GM12872 (cell line): ENCODE measurements around the gene AFG3L2.

Experiments
- TF ChIP-seq, protein P1 (sequence below): IDR thresholded peaks from 3 replicates; pipeline ENCODE4 v1.5.1; 2011; ENCODE audit warnings: low read depth, mild to moderate bottlenecking, low read length, moderate library complexity; ENCODE audit not compliant: insufficient read depth

The AFG3L2 gene

DNA sequence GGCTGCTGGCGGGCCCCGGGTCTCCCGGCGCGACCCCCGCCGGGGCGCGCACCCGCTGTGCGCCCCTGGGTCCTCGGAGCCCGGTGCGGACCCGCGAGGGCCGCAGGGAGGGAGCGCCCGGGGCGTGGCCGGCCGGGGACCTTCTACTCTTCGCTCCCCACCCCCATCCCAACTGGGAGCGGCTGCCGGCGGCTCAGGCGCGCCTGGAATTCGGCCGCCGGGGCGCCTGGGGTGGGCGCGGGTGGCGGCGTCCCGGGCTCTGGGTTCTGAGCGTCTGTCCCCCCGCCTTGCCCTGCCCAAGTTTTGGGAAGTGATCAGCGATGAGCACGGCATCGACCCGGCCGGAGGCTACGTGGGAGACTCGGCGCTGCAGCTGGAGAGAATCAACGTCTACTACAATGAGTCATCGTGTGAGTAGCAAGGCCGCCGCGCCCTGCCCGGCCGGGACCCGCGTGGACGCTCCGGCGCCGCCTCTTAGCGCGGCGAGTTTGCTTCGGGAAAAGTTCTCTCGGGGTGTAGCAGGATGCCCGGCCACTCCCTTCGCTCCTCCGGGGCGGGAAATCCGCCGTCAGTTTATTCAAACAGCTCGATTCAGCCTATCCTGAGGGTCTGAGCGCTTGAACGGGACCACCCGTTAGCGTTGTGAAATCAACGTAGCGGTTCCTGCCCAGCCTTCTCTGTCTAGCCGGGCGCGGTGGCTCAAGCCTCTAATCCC, 68.5 kb downstream of the AFG3L2 start:
- TF ChIP-seq, protein P1, sequence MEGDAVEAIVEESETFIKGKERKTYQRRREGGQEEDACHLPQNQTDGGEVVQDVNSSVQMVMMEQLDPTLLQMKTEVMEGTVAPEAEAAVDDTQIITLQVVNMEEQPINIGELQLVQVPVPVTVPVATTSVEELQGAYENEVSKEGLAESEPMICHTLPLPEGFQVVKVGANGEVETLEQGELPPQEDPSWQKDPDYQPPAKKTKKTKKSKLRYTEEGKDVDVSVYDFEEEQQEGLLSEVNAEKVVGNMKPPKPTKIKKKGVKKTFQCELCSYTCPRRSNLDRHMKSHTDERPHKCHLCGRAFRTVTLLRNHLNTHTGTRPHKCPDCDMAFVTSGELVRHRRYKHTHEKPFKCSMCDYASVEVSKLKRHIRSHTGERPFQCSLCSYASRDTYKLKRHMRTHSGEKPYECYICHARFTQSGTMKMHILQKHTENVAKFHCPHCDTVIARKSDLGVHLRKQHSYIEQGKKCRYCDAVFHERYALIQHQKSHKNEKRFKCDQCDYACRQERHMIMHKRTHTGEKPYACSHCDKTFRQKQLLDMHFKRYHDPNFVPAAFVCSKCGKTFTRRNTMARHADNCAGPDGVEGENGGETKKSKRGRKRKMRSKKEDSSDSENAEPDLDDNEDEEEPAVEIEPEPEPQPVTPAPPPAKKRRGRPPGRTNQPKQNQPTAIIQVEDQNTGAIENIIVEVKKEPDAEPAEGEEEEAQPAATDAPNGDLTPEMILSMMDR = no peak

DNA sequence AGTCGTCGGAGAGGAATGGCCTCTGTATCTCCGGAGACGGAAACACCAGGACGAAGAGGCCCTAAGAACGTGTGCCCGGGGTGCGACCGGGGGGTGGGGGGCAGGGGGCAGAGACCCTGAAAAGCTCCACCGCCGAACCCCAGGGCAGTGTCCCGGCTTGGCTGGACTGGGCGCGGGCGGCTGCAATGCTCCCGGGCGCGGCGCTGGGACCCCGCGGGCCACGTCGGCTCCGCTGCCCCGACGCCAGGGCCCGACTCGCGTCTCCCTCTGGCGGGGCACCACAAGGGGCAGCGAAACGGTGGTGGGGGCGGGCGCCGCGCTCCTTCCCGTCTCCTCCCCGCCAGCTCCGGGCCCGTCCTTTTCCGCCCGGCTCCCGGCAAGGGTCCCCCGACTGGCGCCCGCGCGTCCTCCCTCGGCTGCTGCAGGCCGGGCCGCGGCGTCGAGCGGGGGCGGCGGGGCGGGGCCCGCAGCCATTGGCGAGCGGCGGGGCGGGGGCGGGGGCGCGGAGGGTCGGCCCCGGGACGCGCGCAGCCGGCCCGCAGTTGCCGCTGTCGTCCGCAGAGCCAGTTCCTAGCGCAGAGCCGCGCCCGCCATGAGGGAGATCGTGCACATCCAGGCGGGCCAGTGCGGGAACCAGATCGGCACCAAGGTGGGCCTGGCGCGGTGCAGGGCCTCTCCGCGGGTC, 69.2 kb downstream of the AFG3L2 start, which contains the start of gene TUBB6:
TSS of gene TUBB6 (plus strand) at position 541 of the 685 bp plus-strand sequence. CDS start at position 593, 52 bp downstream.
- TF ChIP-seq, protein P1 = no peak

DNA sequence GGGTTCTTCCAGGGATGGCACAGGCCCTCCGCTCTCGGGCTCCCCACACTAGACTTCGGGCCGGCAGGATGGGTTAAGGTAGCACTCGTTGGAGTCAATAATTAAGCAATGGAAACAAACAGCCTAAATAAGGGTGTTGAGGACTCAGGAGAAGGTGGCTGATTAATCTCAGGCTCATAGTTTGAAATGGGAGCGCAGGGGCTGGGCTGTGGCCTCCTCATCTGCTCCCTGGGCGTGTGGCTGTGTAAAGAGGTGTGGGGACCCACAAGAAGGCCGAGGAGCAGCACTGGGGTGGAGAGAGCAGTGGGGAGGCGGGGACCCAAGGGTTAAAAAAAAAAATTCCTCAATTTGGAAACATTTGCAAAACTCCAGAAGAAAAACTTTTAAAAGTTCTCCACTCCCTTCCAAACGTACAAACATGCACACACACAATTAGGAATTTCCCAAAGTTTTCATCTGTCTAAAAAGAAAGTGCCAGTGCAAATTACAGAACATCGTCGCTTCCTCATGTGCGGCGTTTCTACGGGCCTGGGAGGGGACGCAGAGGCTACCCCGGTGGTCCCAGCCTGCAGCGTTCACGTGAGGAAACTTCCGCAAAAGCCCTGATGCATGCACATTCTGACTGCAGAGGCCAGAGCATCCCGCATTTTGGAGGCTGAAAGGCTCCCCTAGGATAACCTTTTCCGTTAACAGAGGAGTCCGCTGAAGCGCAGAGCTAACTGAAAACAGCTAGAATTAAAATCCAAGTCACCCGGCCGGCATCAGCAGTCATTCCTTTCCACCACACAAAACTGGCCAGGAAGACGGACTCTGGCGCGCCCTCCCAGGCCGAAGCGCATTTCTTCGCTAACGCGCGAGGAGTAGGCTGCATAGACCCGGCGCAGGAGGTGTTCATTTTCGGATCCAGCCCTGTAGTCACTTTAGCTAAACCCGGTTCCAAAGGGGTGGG, 70.0 kb downstream of the AFG3L2 start:
- TF ChIP-seq, protein P1 = no peak

DNA sequence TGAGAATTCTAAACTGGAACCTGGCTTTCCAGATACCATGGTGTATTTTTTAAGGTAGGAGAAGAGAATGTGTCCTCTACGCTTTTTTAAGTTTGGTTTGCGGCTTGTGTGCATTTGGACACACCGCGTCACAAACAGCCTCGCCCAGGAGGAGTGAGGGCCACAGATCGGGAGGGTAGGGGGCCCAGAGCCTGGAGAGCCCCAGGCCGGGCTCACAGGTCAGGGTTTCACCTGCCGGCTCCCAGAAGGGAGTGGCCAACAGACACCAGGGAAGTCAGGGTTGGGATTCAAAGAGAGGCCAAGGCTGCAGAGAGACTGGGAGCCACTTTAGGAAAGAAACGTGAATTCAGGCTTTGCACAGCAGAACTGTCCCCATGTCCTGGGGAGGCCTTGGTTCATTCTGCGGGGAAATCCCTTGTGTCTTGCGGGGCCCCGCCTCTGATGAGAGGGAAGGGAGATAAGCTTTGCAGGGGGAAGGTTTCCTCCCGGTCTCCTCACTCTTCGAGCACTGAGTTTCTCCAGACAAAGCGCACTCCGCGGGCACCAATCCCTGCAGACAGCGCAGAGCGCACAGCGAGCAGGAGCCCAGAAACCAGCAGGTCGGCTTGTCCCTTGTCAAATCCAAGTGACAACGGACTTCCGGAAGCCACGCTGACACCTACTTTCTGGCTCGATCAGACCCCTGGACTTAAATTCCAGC, 70.9 kb downstream of the AFG3L2 start:
- TF ChIP-seq, protein P1 = no peak

DNA sequence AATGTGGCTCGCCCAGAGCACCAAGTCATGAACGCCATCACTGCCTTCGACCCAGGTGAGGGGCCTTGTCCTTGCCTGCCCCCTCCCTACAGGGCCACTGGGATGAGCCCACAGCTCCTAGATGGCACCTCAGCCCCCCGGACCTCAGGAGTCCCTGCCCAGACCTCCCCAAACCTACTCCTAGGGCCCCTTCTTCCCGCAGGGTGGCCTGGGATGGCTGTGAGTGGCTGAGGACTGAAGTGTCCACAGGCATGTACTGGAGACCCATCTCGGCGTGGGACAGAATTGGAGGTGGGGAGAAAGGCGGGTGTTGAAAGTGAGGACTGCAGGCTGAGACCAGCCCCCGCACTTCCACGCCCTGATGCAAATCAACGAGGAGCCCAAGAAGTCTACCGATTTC, 71.8 kb downstream of the AFG3L2 start:
- TF ChIP-seq, protein P1 = no peak

DNA sequence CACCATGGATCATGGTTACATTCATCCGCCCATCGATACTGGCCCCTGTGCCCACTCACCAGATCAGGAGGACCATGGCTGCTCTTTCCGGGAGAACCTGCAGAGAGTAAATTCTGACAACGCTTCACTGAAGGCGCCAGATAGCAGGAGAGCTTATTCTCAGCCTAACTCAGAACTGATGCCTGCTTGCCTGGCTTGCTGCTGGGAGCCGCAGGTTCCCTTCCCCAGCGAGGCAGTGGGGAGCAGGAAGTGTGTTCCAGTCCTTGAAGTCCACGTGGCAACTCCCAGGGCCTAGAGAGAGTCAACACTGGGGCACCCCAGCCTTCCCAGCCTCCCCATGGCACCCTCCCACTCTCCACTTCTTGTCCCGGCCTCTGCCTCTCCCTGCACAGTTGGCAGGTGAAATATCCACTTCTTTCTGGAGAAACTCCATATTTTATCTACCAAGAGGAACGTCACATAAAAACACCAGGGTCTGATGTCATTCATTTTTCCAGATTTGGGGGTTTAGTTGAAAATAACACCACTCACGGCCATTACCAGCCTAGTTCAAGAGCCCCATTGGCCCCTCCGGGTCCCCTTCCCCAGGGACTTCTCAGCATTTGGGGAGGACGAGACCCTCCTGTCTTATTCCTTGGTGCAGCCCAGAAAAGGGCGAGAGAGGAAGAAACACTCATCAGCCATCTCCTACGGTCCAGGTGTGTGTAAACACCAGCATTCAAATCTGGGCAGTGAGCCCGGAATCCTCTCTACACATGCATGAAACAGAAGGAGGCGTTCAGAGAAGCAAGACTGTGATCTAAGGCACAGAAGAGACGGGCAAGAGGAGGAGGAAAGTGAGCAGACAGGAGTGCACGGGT, 72.4 kb downstream of the AFG3L2 start:
- TF ChIP-seq, protein P1 = no peak
